ENCODE measurements around the gene NDUFV2.

The NDUFV2 gene

DNA sequence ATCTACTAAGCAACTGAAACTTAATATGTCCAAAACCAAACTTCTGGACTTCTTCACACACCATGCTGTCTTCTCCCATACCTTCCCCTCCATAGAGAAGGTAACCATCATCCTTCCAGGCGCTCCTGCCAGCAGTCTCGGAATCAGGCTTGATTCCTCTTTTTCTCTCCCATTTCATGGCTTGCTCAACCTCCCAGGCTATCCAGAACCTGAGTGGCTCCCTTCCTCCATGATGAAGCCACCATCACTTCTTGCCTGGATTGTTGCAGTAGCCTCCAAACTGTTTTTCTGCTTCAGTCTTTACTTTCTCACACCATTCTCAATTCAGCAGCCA lies 40.1 kb upstream of the NDUFV2 start:
- no peak for DNase-seq (ENCODE audit: low spot score)
- H3K27ac ChIP-seq: no peak overlapping the region

GRCh38 chr18:9065864-9066263 lies 36.6 kb upstream of the NDUFV2 start:
- DNase-seq (ENCODE audit: low spot score): no peak
- POLR2A ChIA-PET (ENCODE audit: low non-redundant PET): no interaction called here
- CTCF ChIA-PET: interaction anchor here (0.6 kb wide), 2 partner anchors 49 to 124 kb away, joined by 4 to 5 read pairs; no protein-coding TSS in a partner anchor
- no peak for TF ChIP-seq CTCF (conservative IDR thresholded peaks at IDR 0.05; ENCODE audit: low read depth)
- H3K27ac ChIP-seq: no peak overlapping the region

More for the DNA sequence above, 40.1 kb upstream of the NDUFV2 start:
- POLR2A ChIA-PET (ENCODE audit: low non-redundant PET): no interaction called here
- CTCF ChIA-PET: no interaction called here
- TF ChIP-seq CTCF (conservative IDR thresholded peaks at IDR 0.05; ENCODE audit: low read depth): no peak

- POLR2A ChIA-PET (ENCODE audit: low non-redundant PET): no interaction called here
- no peak for TF ChIP-seq CTCF (conservative IDR thresholded peaks at IDR 0.05; ENCODE audit: low read depth)
- DNase-seq (ENCODE audit: low spot score): no peak
- H3K27ac ChIP-seq: no peak overlapping the region
- CTCF ChIA-PET: interaction anchor here (0.6 kb wide), 1 partner anchor 124 kb away, joined by 5 read pairs; no protein-coding TSS in a partner anchor
Measured at GRCh38 chr18:9066358-9066757, 36.1 kb upstream of the NDUFV2 start.

- CTCF ChIA-PET: interaction anchor here (0.7 kb wide), 1 partner anchor 43 kb away, joined by 3 read pairs; no protein-coding TSS in a partner anchor
- POLR2A ChIA-PET (ENCODE audit: low non-redundant PET): no interaction called here
- DNase-seq (ENCODE audit: low spot score): no peak
- H3K27ac ChIP-seq: no peak overlapping the region
- no peak for TF ChIP-seq CTCF (conservative IDR thresholded peaks at IDR 0.05; ENCODE audit: low read depth)
Measured at GRCh38 chr18:9066817-9067306, 35.6 kb upstream of the NDUFV2 start.

- TF ChIP-seq CTCF (conservative IDR thresholded peaks at IDR 0.05; ENCODE audit: low read depth): no peak
Measured at GRCh38 chr18:9067823-9068222, 34.7 kb upstream of the NDUFV2 start.

DNA sequence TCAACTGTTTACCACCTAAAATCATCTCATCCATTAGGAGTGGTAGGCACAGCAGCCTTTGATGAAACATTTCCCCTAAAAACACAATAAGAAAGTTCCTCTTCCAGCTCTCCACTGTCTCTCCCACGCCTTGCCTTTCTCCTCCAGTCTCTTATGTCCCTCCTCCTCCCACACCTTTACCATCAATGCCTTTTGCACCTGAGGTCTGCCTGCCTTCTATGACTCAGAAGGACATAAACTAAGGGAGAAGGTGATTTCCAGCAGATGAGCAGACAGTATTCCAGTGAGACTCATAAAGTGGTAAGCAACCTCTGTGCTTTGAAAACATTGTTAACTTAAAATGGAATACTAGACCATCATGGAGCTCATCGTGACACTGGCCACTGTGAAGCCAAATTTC lies 34.2 kb upstream of the NDUFV2 start:
- ChIA-PET CTCF (interaction anchor here (0.6 kb wide), 1 partner anchor 26 kb away, joined by 4 read pairs; no protein-coding TSS in a partner anchor), POLR2A (ENCODE audit: low non-redundant PET) (no interaction called here)
- H3K27ac ChIP-seq: no peak overlapping the region
- TF ChIP-seq CTCF (conservative IDR thresholded peaks at IDR 0.05; ENCODE audit: low read depth): no peak
- peak; percentile 26 for DNase-seq (ENCODE audit: low spot score)

More at GRCh38 chr18:9067823-9068222, 34.7 kb upstream of the NDUFV2 start:
- DNase-seq (ENCODE audit: low spot score): no peak
- ChIA-PET CTCF (no interaction called here), POLR2A (ENCODE audit: low non-redundant PET) (no interaction called here)
- no peak overlapping the region for H3K27ac ChIP-seq

All from RWPE1 (cell line).